MCF 10A (cell line): ENCODE results near the gene TNRC6B. TPM values are rescaled to one million over a fixed set of nuclear protein-coding genes. Genes with fewer than 3 reads are reported as not detected.

Experiments
- BruUV-seq: library from RNA; stranded (reverse); fragments of 400-500 nt; replicated peaks from 2 replicates; lab custom pipeline; 2021; lab: Mats Ljungman, UMichigan
- CTCF ChIA-PET: fragments of 300-600 bp; sonication (Branson Sonifier 250); formaldehyde crosslinking; extraction: SDS; loops from one replicate; lab custom pipeline; 2021; ENCODE audit warnings: antibody characterized with exemption, inconsistent platforms; lab: Yijun Ruan, JAX
- POLR2A ChIA-PET: fragments of 300-600, 350-650 bp; sonication (Branson Sonifier 250); formaldehyde crosslinking; extraction: SDS; loops from one replicate; lab custom pipeline; 2020; ENCODE audit warnings: antibody characterized with exemption, inconsistent platforms; lab: Yijun Ruan, JAX
- DNase-seq: peaks from one replicate; pipeline ENCODE4 v3.0.0-alpha.2; 2018; ENCODE audit not compliant: unreplicated experiment
- H3K27ac Mint-ChIP-seq: one replicate; pipeline ENCODE4 v1.8.0; 2022; ENCODE audit warnings: mild to moderate bottlenecking, low read depth, mixed read lengths; ENCODE audit not compliant: unreplicated experiment
- H3K27me3 Mint-ChIP-seq: one replicate; pipeline ENCODE4 v1.8.0; 2022; ENCODE audit warnings: mixed read lengths; ENCODE audit not compliant: insufficient read depth, unreplicated experiment
- H3K36me3 Mint-ChIP-seq: one replicate; pipeline ENCODE4 v1.8.0; 2022; ENCODE audit warnings: mild to moderate bottlenecking, moderate library complexity, mixed read lengths; ENCODE audit not compliant: insufficient read depth, unreplicated experiment
- H3K4me1 Mint-ChIP-seq: one replicate; pipeline ENCODE4 v1.8.0; 2022; ENCODE audit warnings: mixed read lengths; ENCODE audit not compliant: insufficient read depth, unreplicated experiment
- H3K4me3 Mint-ChIP-seq: one replicate; pipeline ENCODE4 v1.8.0; 2022; ENCODE audit warnings: mild to moderate bottlenecking, moderate library complexity, mixed read lengths; ENCODE audit not compliant: unreplicated experiment
- H3K9me3 Mint-ChIP-seq: one replicate; pipeline ENCODE4 v1.8.0; 2022; ENCODE audit warnings: mixed read lengths; ENCODE audit not compliant: unreplicated experiment
- intact Hi-C: fragments of 100-400 bp; cut with micrococcal nuclease; formaldehyde crosslinking; loops from 2 replicates; pipeline ENCODE4 v1.14.1; 2022
- total RNA-seq: library from RNA; stranded (reverse); gene quantifications from 2 replicates; pipeline ENCODE4 v1.2.3, GENCODE V29; 2022
- TF ChIP-seq, protein P1 (sequence below): fragments of 200-600 bp; IDR thresholded peaks from one replicate; pipeline ENCODE4 v1.8.0; 2022; ENCODE audit warnings: antibody characterized with exemption, mild to moderate bottlenecking; ENCODE audit not compliant: unreplicated experiment

Gene TNRC6B
- total RNA-seq, 1 experiment from 2014 or later: 27.1 TPM

- H3K27ac Mint-ChIP-seq: no peak overlapping the region
- DNase-seq: no peak
- intact Hi-C loops: no loop called here
- H3K4me1 Mint-ChIP-seq: peaks cover 28% of the 10 kb centered on the region
- peaks cover 28% of the 10 kb centered on the region for H3K36me3 Mint-ChIP-seq
- TF ChIP-seq, protein P1, sequence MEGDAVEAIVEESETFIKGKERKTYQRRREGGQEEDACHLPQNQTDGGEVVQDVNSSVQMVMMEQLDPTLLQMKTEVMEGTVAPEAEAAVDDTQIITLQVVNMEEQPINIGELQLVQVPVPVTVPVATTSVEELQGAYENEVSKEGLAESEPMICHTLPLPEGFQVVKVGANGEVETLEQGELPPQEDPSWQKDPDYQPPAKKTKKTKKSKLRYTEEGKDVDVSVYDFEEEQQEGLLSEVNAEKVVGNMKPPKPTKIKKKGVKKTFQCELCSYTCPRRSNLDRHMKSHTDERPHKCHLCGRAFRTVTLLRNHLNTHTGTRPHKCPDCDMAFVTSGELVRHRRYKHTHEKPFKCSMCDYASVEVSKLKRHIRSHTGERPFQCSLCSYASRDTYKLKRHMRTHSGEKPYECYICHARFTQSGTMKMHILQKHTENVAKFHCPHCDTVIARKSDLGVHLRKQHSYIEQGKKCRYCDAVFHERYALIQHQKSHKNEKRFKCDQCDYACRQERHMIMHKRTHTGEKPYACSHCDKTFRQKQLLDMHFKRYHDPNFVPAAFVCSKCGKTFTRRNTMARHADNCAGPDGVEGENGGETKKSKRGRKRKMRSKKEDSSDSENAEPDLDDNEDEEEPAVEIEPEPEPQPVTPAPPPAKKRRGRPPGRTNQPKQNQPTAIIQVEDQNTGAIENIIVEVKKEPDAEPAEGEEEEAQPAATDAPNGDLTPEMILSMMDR: no peak
- CTCF ChIA-PET: interaction anchor here (0.7 kb wide), 1 partner anchor 734 kb away, joined by 3 read pairs; no protein-coding TSS in a partner anchor
- no peak overlapping the region for H3K4me3 Mint-ChIP-seq
- no TSS peak for BruUV-seq
- H3K9me3 Mint-ChIP-seq: no peaks in the 10 kb centered on the region
- H3K27me3 Mint-ChIP-seq: no peaks in the 10 kb centered on the region
- POLR2A ChIA-PET: interaction anchor here (0.8 to 1.4 kb wide), 2 partner anchors 50 to 65 kb away, joined by 3 to 4 read pairs; no protein-coding TSS in a partner anchor
Observed at GRCh38 chr22:40243891-40244290, 66.2 kb downstream of the TNRC6B start.

DNA sequence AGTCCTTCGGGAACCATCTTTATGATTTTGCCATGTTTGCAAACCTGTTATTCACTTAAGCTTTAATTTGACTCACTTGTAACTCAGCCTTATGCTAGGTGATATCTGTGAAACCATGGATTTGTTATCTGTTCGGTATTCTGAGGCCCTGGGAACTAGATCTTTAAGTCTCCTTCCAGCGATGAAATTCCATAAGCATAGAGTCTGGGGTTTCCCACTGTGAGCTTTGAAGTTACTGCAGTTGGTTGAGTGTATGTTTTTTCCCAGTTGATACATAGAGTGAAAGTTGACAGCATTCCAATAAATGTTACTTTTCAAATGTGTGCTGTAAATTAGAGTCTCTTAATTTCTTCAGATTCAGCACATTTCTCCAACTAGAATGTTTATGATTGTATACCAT lies 66.9 kb downstream of the TNRC6B start:
- no peak for DNase-seq
- intact Hi-C loops: no loop called here
- TF ChIP-seq, protein P1: no peak
- ChIA-PET POLR2A (interaction anchor here (0.7 kb wide), 1 partner anchor 30 kb away, joined by 3 read pairs; no protein-coding TSS in a partner anchor), CTCF (interaction anchor here (0.6 kb wide), 1 partner anchor 37 kb away, joined by 9 read pairs; no protein-coding TSS in a partner anchor)
- Mint-ChIP-seq H3K4me1 (peaks cover 21% of the 10 kb centered on the region), H3K27me3 (no peaks in the 10 kb centered on the region), H3K36me3 (peaks cover 28% of the 10 kb centered on the region), H3K9me3 (no peaks in the 10 kb centered on the region), H3K4me3 (no peak overlapping the region), H3K27ac (no peak overlapping the region)
- no TSS peak for BruUV-seq

GRCh38 chr22:40247976-40248375 lies 70.3 kb downstream of the TNRC6B start:
- Mint-ChIP-seq H3K36me3 (peaks cover 40% of the 10 kb centered on the region), H3K27me3 (no peaks in the 10 kb centered on the region), H3K4me3 (no peak overlapping the region), H3K9me3 (no peaks in the 10 kb centered on the region), H3K27ac (no peak overlapping the region), H3K4me1 (no peaks in the 10 kb centered on the region)
- ChIA-PET CTCF (no interaction called here), POLR2A (no interaction called here)
- no peak for DNase-seq
- intact Hi-C loops: no loop called here
- TF ChIP-seq, protein P1: no peak
- no TSS peak for BruUV-seq

- BruUV-seq: no TSS peak
- POLR2A ChIA-PET: interaction anchor here (0.9 to 1.5 kb wide), 3 partner anchors 9 to 14 kb away, joined by 3 to 7 read pairs (median 3); no protein-coding TSS in a partner anchor
- peaks cover 52% of the 10 kb centered on the region for H3K36me3 Mint-ChIP-seq
- H3K27ac Mint-ChIP-seq: no peak overlapping the region
- H3K4me3 Mint-ChIP-seq: no peak overlapping the region
- H3K27me3 Mint-ChIP-seq: no peaks in the 10 kb centered on the region
- intact Hi-C loops: no loop called here
- H3K4me1 Mint-ChIP-seq: no peaks in the 10 kb centered on the region
- CTCF ChIA-PET: interaction anchor here (1.0 kb wide), 1 partner anchor 27 kb away, joined by 4 read pairs; no protein-coding TSS in a partner anchor
- no peak for DNase-seq
- H3K9me3 Mint-ChIP-seq: no peaks in the 10 kb centered on the region
- TF ChIP-seq, protein P1: no peak
Observed at GRCh38 chr22:40249286-40249685, 71.6 kb downstream of the TNRC6B start.
